Ascending aorta (tissue), 2 donors: ENCODE data around the gene FHOD3. TPM values are rescaled to one million over a fixed set of nuclear protein-coding genes. Genes with fewer than 3 reads are reported as not detected.

ENCODE experiments used
- DNase-seq, 2 donors: peaks; one replicate each; pipeline ENCODE4 v3.0.0-alpha.2; 2019; ENCODE audit warnings: low spot score in 2 of 2
- H3K27ac ChIP-seq, 2 donors: fragments of 200-600 bp; sonication (generic); one replicate each; pipeline ENCODE4 v1.5.1; 2016 to 2017; ENCODE audit warnings: mild to moderate bottlenecking in 1 of 2
- H3K27me3 ChIP-seq: fragments of 200-600 bp; sonication (generic); one replicate; pipeline ENCODE4 v1.5.1; 2017
- H3K36me3 ChIP-seq, 2 donors: fragments of 200-600 bp; sonication (generic); one replicate each; pipeline ENCODE4 v1.5.1; 2016
- H3K4me1 ChIP-seq, 2 donors: fragments of 200-600 bp; sonication (generic); one replicate each; pipeline ENCODE4 v1.5.1; 2016 to 2017; ENCODE audit warnings: mild to moderate bottlenecking in 1 of 2
- H3K4me3 ChIP-seq, 2 donors: fragments of 200-600 bp; sonication (generic); one replicate each; pipeline ENCODE4 v1.5.1; 2016 to 2017; ENCODE audit warnings: mild to moderate bottlenecking in 1 of 2
- H3K9me3 ChIP-seq, 2 donors: fragments of 200-600 bp; sonication (generic); one replicate each; pipeline ENCODE4 v1.5.1; 2016
- intact Hi-C: fragments of 100-400 bp; cut with DNase I; formaldehyde crosslinking; loops from one replicate; pipeline ENCODE4 v1.15.1; 2023
- total RNA-seq: library from RNA; depleted of rRNA; stranded (reverse); fragments of >200 nt; gene quantifications from one replicate; pipeline ENCODE4 v1.1.0, GENCODE V29; 2016
- TF ChIP-seq, protein P1 (sequence below), 3 experiments: fragments of 200-600 bp in 2 of 3; fragments of 450-650 bp in 1 of 3; sonication (generic) in 2 of 3; IDR thresholded peaks; one replicate each; pipeline ENCODE4 v1.5.1; 2016 to 2019; ENCODE audit warnings: antibody characterized with exemption in 3 of 3, mild to moderate bottlenecking in 1 of 3, moderate library complexity in 1 of 3

FHOD3 gene
- total RNA-seq, 1 donor from 2014 or later: 12.7 TPM

- Histone ChIP-seq H3K36me3 (no peaks in the 10 kb centered on the region), H3K27ac (no peak overlapping the region), H3K9me3 (no peaks in the 10 kb centered on the region), H3K4me3 (no peak overlapping the region), H3K4me1 (no peaks in the 10 kb centered on the region), H3K27me3 (no peaks in the 10 kb centered on the region)
- DNase-seq: peak in 1 of 2 donors; percentile 54
- intact Hi-C loops: loop anchor here (5.0 to 10.0 kb wide), 3 partner anchors 50 to 170 kb away; partner anchors contain the start of gene FHOD3
- TF ChIP-seq, protein P1, sequence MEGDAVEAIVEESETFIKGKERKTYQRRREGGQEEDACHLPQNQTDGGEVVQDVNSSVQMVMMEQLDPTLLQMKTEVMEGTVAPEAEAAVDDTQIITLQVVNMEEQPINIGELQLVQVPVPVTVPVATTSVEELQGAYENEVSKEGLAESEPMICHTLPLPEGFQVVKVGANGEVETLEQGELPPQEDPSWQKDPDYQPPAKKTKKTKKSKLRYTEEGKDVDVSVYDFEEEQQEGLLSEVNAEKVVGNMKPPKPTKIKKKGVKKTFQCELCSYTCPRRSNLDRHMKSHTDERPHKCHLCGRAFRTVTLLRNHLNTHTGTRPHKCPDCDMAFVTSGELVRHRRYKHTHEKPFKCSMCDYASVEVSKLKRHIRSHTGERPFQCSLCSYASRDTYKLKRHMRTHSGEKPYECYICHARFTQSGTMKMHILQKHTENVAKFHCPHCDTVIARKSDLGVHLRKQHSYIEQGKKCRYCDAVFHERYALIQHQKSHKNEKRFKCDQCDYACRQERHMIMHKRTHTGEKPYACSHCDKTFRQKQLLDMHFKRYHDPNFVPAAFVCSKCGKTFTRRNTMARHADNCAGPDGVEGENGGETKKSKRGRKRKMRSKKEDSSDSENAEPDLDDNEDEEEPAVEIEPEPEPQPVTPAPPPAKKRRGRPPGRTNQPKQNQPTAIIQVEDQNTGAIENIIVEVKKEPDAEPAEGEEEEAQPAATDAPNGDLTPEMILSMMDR (IDR thresholded peaks at IDR 0.05): no peak
Observed at GRCh38 chr18:36465276-36465675, 167.8 kb downstream of the FHOD3 start.

- no peak overlapping the region for H3K27ac ChIP-seq
- no peaks in the 10 kb centered on the region for H3K9me3 ChIP-seq
- H3K4me1 ChIP-seq: no peaks in the 10 kb centered on the region
- H3K27me3 ChIP-seq: no peaks in the 10 kb centered on the region
- TF ChIP-seq, protein P1 (IDR thresholded peaks at IDR 0.05): no peak
- no peak overlapping the region for H3K4me3 ChIP-seq
- DNase-seq: no peak
- intact Hi-C loops: loop anchor here (5.0 to 10.0 kb wide), 3 partner anchors 51 to 171 kb away; partner anchors contain the start of gene FHOD3
- H3K36me3 ChIP-seq: no peaks in the 10 kb centered on the region
Observed at GRCh38 chr18:36465970-36466369, 168.5 kb downstream of the FHOD3 start.

- Histone ChIP-seq H3K4me3 (no peak overlapping the region), H3K4me1 (no peaks in the 10 kb centered on the region), H3K27me3 (no peaks in the 10 kb centered on the region), H3K36me3 (no peaks in the 10 kb centered on the region), H3K9me3 (no peaks in the 10 kb centered on the region), H3K27ac (no peak overlapping the region)
- DNase-seq: peak in 1 of 2 donors; percentile 55
- intact Hi-C loops: loop anchor here (5.0 to 10.0 kb wide), 3 partner anchors 53 to 173 kb away; partner anchors contain the start of gene FHOD3
- TF ChIP-seq, protein P1 (IDR thresholded peaks at IDR 0.05): no peak
Observed at GRCh38 chr18:36467614-36468013, 170.1 kb downstream of the FHOD3 start.

- H3K27ac ChIP-seq: no peak overlapping the region
- no peaks in the 10 kb centered on the region for H3K4me1 ChIP-seq
- intact Hi-C loops: loop anchor here (5.0 to 10.0 kb wide), 3 partner anchors 53 to 173 kb away; partner anchors contain the start of gene FHOD3
- H3K27me3 ChIP-seq: no peaks in the 10 kb centered on the region
- TF ChIP-seq, protein P1 (IDR thresholded peaks at IDR 0.05): no peak
- no peaks in the 10 kb centered on the region for H3K36me3 ChIP-seq
- no peaks in the 10 kb centered on the region for H3K9me3 ChIP-seq
- no peak overlapping the region for H3K4me3 ChIP-seq
- DNase-seq: peak in 1 of 2 donors; percentile 46
Observed at GRCh38 chr18:36468161-36468560, 170.6 kb downstream of the FHOD3 start.

GRCh38 chr18:36469461-36469860 is 171.9 kb downstream of the FHOD3 start:
- Histone ChIP-seq H3K27ac (no peak overlapping the region), H3K27me3 (no peaks in the 10 kb centered on the region), H3K4me1 (no peaks in the 10 kb centered on the region), H3K36me3 (no peaks in the 10 kb centered on the region), H3K4me3 (no peak overlapping the region), H3K9me3 (no peaks in the 10 kb centered on the region)
- TF ChIP-seq, protein P1 (IDR thresholded peaks at IDR 0.05): no peak
- intact Hi-C loops: loop anchor here (5.0 to 10.0 kb wide), 3 partner anchors 55 to 175 kb away; partner anchors contain the start of gene FHOD3
- DNase-seq: no peak
